ENCODE data around the gene TMEM270. TPM values are rescaled to one million over a fixed set of nuclear protein-coding genes. Genes with fewer than 3 reads are reported as not detected.
"Not testable (repeated sequence)": the region's sequence is repeated elsewhere in the genome, so short reads cannot be mapped to it uniquely, and the experiment has no call there.

The TMEM270 gene
- total RNA-seq, 4 donors from 2014 or later: not detected

GRCh38 chr7:73832806-73833205, 28.2 kb upstream of the TMEM270 start:
- no peaks in the 10 kb centered on the region for H3K9me3 ChIP-seq
- H3K4me1 ChIP-seq: peaks cover 10 to 65% (median 27%) of the 10 kb centered on the region in 3 donors
- H3K36me3 ChIP-seq: no peaks in the 10 kb centered on the region
- DNase-seq: no peak
- peak overlapping the region in 3 of 4 donors; percentile 89 to 94 (median 92) for H3K27ac ChIP-seq
- 57 to 64% methylated on average over 12 to 13 of the region's 13 CpGs for WGBS, 2 donors
- TF ChIP-seq POLR2A (IDR thresholded peaks at IDR 0.05) (no peak), CTCF (IDR thresholded peaks at IDR 0.05) (no peak)
- H3K27me3 ChIP-seq: peaks cover 0 to 30% (median 0%) of the 10 kb centered on the region in 4 donors
- H3K4me3 ChIP-seq: peak overlapping the region; percentile 38 to 59 (median 54)
- intact Hi-C loops (cut with DNase I): no loop called here

- peak overlapping the region in 3 of 4 donors; percentile 89 to 94 (median 92) for H3K27ac ChIP-seq
- no peaks in the 10 kb centered on the region for H3K36me3 ChIP-seq
- TF ChIP-seq POLR2A (IDR thresholded peaks at IDR 0.05) (no peak), CTCF (IDR thresholded peaks at IDR 0.05) (no peak)
- peaks cover 0 to 30% (median 0%) of the 10 kb centered on the region in 4 donors for H3K27me3 ChIP-seq
- 42 to 44% methylated on average over 9 to 11 of the region's 13 CpGs for WGBS, 2 donors
- intact Hi-C loops (cut with DNase I): no loop called here
- H3K9me3 ChIP-seq: no peaks in the 10 kb centered on the region
- peak overlapping the region in 3 of 4 donors; percentile 53 to 59 (median 56) for H3K4me3 ChIP-seq
- DNase-seq: no peak
- peaks cover 4 to 65% (median 21%) of the 10 kb centered on the region in 3 donors for H3K4me1 ChIP-seq
Observed at GRCh38 chr7:73833251-73833919, 27.6 kb upstream of the TMEM270 start.

DNA sequence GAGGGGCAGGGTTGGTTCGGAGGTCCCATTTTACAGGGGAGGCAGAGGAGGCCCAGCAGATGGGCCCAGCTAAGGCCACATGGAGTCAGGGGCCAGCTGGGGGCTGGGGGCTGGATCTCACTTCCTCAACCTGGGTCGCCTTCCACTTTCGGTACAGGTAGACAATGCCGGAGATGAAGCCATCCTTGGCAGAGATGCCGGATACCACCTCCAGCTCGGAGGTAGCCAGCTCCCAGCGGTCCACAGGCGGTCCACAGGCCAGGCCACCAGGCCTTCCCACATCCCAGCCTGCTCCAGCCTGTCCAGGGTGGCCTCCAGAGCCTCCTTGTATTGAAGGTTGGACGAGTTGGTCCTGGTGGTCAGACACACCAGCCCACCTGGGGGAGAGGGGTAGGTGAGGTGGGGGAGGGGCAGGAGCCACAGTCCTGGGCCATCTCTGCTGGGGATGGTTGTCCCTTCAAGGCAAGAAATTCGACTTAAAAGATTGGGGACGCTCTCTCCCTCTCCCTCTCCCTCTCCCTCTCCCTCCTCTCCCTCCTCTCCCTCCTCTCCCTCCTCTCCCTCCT, 26.2 kb upstream of the TMEM270 start:
- H3K4me3 ChIP-seq: no peak overlapping the region
- no peaks in the 10 kb centered on the region for H3K36me3 ChIP-seq
- no peaks in the 10 kb centered on the region for H3K9me3 ChIP-seq
- H3K27me3 ChIP-seq: peaks cover 0 to 29% (median 0%) of the 10 kb centered on the region in 4 donors
- intact Hi-C loops (cut with DNase I): no loop called here
- no peak for DNase-seq
- TF ChIP-seq POLR2A (IDR thresholded peaks at IDR 0.05) (no peak), CTCF (IDR thresholded peaks at IDR 0.05) (no peak)
- no peak overlapping the region for H3K27ac ChIP-seq
- peaks cover 6 to 65% (median 21%) of the 10 kb centered on the region in 3 donors for H3K4me1 ChIP-seq
- 97 to 100% methylated on average over 2 to 8 of the region's 11 CpGs for WGBS, 2 donors

DNA sequence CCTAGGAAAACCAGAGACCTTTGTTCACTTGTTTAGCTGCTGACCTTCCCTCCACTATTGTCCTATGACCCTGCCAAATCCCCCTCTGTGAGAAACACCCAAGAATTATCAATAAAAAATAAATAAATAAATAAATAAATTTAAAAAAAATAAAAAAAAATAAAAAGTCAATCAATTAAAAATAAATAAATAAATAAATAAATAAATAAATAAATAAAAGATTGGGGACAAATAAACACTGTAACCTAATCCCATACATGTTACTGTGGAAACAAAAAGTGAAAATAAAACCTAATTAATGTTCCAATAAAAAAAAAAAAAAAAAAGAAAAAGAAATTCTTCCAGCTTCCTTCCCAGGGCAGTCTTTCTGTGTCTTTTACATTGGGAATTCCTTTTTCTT, 23.8 kb upstream of the TMEM270 start:
- H3K4me1 ChIP-seq: peaks cover 13 to 54% (median 16%) of the 10 kb centered on the region in 3 donors
- H3K36me3 ChIP-seq; H3K27me3 ChIP-seq; H3K9me3 ChIP-seq; DNase-seq; H3K4me3 ChIP-seq; intact Hi-C loops (cut with DNase I); H3K27ac ChIP-seq: not testable (repeated sequence)

GRCh38 chr7:73838642-73839041, 22.3 kb upstream of the TMEM270 start:
- H3K27me3 ChIP-seq: peaks cover 0 to 4% (median 0%) of the 10 kb centered on the region in 4 donors
- no peak overlapping the region for H3K4me3 ChIP-seq
- no peaks in the 10 kb centered on the region for H3K36me3 ChIP-seq
- DNase-seq: no peak
- H3K4me1 ChIP-seq: peaks cover 8 to 50% (median 13%) of the 10 kb centered on the region in 3 donors
- no peaks in the 10 kb centered on the region for H3K9me3 ChIP-seq
- 35 to 38% methylated on average over 5 to 6 of the region's 6 CpGs for whole genome bisulfite sequencing, 2 donors
- H3K27ac ChIP-seq: peak overlapping the region in 3 of 4 donors; percentile 21 to 54 (median 45)
- intact Hi-C loops (cut with DNase I): no loop called here
- TF ChIP-seq POLR2A (IDR thresholded peaks at IDR 0.05) (no peak), CTCF (IDR thresholded peaks at IDR 0.05) (no peak)
